Chondrocyte (in vitro differentiated cells): ENCODE data around the gene GRM7. TPM values are rescaled to one million over a fixed set of nuclear protein-coding genes. Genes with fewer than 3 reads are reported as not detected.
A peak's percentile ranks its signal among the peaks of the same experiment; 100 is the strongest.
"Not testable (repeated sequence)": the region's sequence is repeated elsewhere in the genome, so short reads cannot be mapped to it uniquely, and the experiment has no call there.

Experiments
- DNase-seq: peaks from one replicate; pipeline ENCODE4 v3.0.0; 2021; ENCODE audit warnings: mixed read lengths, low spot score
- H3K27ac Mint-ChIP-seq: one replicate; pipeline ENCODE4 v1.8.0; 2021; ENCODE audit warnings: mild to moderate bottlenecking, moderate library complexity, mixed read lengths; ENCODE audit not compliant: unreplicated experiment
- H3K27me3 Mint-ChIP-seq: 2 replicates; pipeline ENCODE4 v1.8.0; 2021; ENCODE audit warnings: low read depth, mixed read lengths
- H3K36me3 Mint-ChIP-seq: 2 replicates; pipeline ENCODE4 v1.8.0; 2021; ENCODE audit warnings: low read depth, mixed read lengths
- H3K4me1 Mint-ChIP-seq: 2 replicates; pipeline ENCODE4 v1.8.0; 2021; ENCODE audit warnings: low read depth, mild to moderate bottlenecking, mixed read lengths
- H3K4me3 Mint-ChIP-seq: one replicate; pipeline ENCODE4 v1.8.0; 2021; ENCODE audit warnings: mild to moderate bottlenecking, moderate library complexity, mixed read lengths; ENCODE audit not compliant: unreplicated experiment
- H3K9me3 Mint-ChIP-seq: 2 replicates; pipeline ENCODE4 v1.8.0; 2021; ENCODE audit warnings: low read depth, mixed read lengths
- CTCF ChIP-seq: fragments of 200-600 bp; sonication (generic); IDR thresholded peaks from 2 replicates; pipeline ENCODE4 v1.5.0; 2021; ENCODE audit warnings: antibody characterized with exemption, mild to moderate bottlenecking, moderate library complexity
- total RNA-seq: library from RNA; stranded (reverse); gene quantifications from 3 replicates; pipeline ENCODE4 v1.2.1, GENCODE V29; 2021

GRM7 gene
- total RNA-seq, 1 donor from 2014 or later: not detected

DNA sequence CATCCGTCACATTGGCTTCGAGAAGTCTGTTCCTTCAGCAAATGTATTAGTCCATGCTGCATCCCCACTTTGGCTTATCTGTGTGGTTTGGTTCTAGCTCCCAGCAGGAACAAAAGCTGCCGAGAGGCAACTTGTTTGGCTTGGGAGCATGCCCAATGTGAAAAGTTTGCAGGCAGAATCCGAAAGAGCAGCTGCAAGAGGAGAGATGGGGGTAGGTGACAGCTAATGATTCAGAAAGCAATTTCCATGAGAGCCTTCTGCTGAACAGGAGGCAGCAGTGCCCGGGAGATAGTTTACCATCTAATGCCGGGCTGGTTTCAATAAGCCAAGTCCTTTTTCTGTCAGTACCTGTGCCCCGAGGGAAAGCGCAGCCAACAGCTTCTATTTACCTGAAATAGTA, 60.2 kb downstream of the GRM7 start:
- no peak for TF ChIP-seq CTCF
- no peaks in the 10 kb centered on the region for H3K4me1 Mint-ChIP-seq
- H3K9me3 Mint-ChIP-seq: peaks cover 2% of the 10 kb centered on the region
- H3K4me3 Mint-ChIP-seq: no peak overlapping the region
- no peaks in the 10 kb centered on the region for H3K27me3 Mint-ChIP-seq
- no peak for DNase-seq
- H3K27ac Mint-ChIP-seq: no peak overlapping the region
- no peaks in the 10 kb centered on the region for H3K36me3 Mint-ChIP-seq

DNA sequence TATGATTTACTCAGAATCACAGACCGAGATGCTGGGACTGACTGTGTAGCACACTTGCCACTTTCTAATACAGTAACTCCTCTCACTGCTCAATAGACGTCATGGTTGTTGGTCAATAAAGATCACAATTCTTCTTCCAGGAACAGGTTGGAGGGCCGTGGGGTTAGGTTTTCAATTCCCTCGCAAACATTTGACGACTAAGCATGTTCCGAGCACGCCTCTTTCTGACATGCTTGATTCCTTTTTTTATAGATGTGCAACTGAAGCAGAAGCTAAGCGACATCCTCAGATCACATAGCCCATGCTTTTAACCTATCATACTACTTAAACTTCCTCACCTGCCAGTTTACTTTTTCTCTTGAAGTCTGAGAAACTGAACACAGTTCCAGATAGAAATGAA, 61.0 kb downstream of the GRM7 start:
- Mint-ChIP-seq H3K9me3 (peaks cover 2% of the 10 kb centered on the region), H3K27ac (no peak overlapping the region), H3K4me1 (no peaks in the 10 kb centered on the region), H3K4me3 (no peak overlapping the region), H3K27me3 (no peaks in the 10 kb centered on the region), H3K36me3 (no peaks in the 10 kb centered on the region)
- no peak for TF ChIP-seq CTCF
- DNase-seq: no peak

DNA sequence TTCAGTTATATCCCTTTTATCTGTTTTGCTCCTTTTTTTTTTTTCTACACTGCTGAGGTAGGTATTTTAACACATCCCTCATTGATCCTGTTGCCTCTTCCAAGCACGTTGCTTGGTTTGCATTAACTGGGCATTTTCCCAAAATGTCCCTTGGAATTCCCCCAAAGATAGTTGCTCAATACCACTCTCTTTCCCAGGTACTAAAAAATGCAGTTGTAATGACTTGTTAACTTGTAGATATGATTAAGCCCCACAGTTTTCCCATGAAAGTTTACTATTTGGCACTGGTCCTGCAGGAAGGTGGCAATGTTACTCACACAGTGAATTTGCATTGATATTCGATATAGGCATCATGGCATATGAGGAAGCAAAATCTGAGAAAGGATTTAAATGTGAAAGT, 67.1 kb downstream of the GRM7 start:
- H3K36me3 Mint-ChIP-seq: no peaks in the 10 kb centered on the region
- no peak for DNase-seq

DNA sequence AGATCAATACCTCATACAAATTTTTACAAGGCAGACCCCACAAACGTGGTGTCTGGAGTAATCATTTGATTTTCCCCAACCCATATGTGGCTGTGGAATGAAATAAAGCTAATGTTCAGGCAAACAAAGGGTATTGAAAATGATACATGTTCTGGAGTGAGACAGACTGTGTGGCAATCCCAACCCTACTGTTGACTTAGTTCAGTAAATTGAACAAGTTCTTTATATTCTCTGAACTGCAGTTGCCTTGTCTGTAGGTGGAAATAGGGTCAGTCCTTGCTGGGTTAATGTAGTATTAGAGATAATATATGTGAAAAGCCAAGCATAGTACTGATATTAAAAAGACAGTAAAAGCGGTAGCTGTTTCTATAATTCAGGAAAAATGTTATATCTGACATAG, 69.0 kb downstream of the GRM7 start:
- H3K27me3 Mint-ChIP-seq: no peaks in the 10 kb centered on the region
- H3K36me3 Mint-ChIP-seq: no peaks in the 10 kb centered on the region
- DNase-seq: no peak
- H3K27ac Mint-ChIP-seq: no peak overlapping the region
- no peaks in the 10 kb centered on the region for H3K4me1 Mint-ChIP-seq
- H3K4me3 Mint-ChIP-seq: no peak overlapping the region
- peaks cover 3% of the 10 kb centered on the region for H3K9me3 Mint-ChIP-seq
- no peak for TF ChIP-seq CTCF

More for the DNA sequence above, 67.1 kb downstream of the GRM7 start:
- no peak for TF ChIP-seq CTCF
- Mint-ChIP-seq H3K27ac (no peak overlapping the region), H3K4me1 (no peaks in the 10 kb centered on the region), H3K4me3 (no peak overlapping the region), H3K27me3 (no peaks in the 10 kb centered on the region), H3K9me3 (no peaks in the 10 kb centered on the region)

DNA sequence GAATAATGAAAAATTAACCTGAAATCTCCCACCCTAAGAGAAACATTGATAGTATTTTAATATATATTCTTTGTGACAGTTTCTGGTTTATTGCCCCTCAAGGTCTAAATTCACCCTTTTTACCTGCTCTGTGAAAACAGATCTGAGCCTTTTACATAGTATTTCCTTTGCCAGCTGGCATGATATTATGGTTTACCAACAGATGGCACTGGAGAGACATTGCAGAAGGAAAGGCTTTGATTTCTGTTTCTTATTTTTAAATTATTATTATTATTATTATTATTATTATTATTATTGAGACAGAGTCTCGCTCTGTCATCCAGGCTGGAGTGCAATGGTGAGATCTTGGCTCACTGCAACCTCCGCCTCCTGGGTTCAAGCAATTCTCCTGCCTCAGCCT, 74.5 kb downstream of the GRM7 start:
- H3K36me3 Mint-ChIP-seq, H3K4me3 Mint-ChIP-seq, H3K27ac Mint-ChIP-seq, H3K27me3 Mint-ChIP-seq, DNase-seq, H3K4me1 Mint-ChIP-seq, H3K9me3 Mint-ChIP-seq: not testable (repeated sequence)
- peak; percentile 50 for TF ChIP-seq CTCF
